Kidney (tissue), 14 donors: ENCODE data around the gene KRTAP22-2. TPM values are rescaled to one million over a fixed set of nuclear protein-coding genes. Genes with fewer than 3 reads are reported as not detected.

Source experiments
- DNase-seq, 5 donors: peaks; one replicate each; pipeline ENCODE4 v3.0.0-alpha.2; 2013 to 2020
- FAIRE-seq: peaks from 2 replicates; lab custom pipeline; 2012; peaks lifted over from hg19 to GRCh38; lab: Jason Lieb, UNC
- H3K27ac ChIP-seq, 2 donors: one replicate each; pipeline ENCODE4 v1.7.0; 2013; ENCODE audit warnings: low read depth in 2 of 2, low read length in 2 of 2, inconsistent platforms in 1 of 2
- H3K27me3 ChIP-seq: one replicate; pipeline ENCODE4 v1.7.1; 2013; ENCODE audit warnings: low read length, inconsistent platforms; ENCODE audit not compliant: control insufficient read depth, insufficient read depth
- H3K36me3 ChIP-seq, 3 donors: one replicate each; pipeline versions ENCODE4 v1.7.0 to v1.7.1; 2013; ENCODE audit warnings: low read length in 3 of 3, control low read depth in 1 of 3, inconsistent platforms in 1 of 3; ENCODE audit not compliant: insufficient read depth in 3 of 3, control insufficient read depth in 2 of 3
- H3K4me1 ChIP-seq, 3 donors: one replicate each; pipeline versions ENCODE4 v1.7.0 to v1.7.1; 2013; ENCODE audit warnings: low read length in 3 of 3, inconsistent platforms in 1 of 3, low read depth in 1 of 3; ENCODE audit not compliant: control insufficient read depth in 2 of 3, insufficient read depth in 2 of 3
- H3K4me3 ChIP-seq, 3 donors: one replicate each; pipeline versions ENCODE4 v1.7.0 to v1.8.1; 2013; ENCODE audit warnings: low read length in 3 of 3, control low read depth in 1 of 3, inconsistent platforms in 1 of 3
- H3K9ac ChIP-seq, 3 donors: one replicate each; pipeline versions ENCODE4 v1.7.0 to v1.7.1; 2013; ENCODE audit warnings: low read length in 3 of 3, control low read depth in 1 of 3, inconsistent platforms in 1 of 3
- H3K9me3 ChIP-seq, 3 donors: one replicate each; pipeline versions ENCODE4 v1.7.0 to v1.7.1; 2013; ENCODE audit warnings: low read length in 3 of 3, control low read depth in 1 of 3, inconsistent platforms in 1 of 3; ENCODE audit not compliant: control insufficient read depth in 2 of 3, insufficient read depth in 1 of 3
- CTCF ChIP-seq: IDR thresholded peaks from 3 replicates; pipeline ENCODE4 v1.5.1; 2012; ENCODE audit warnings: mild to moderate bottlenecking, moderate library complexity, borderline replicate concordance; ENCODE audit not compliant: insufficient read depth; ENCODE audit errors: extremely low read depth
- intact Hi-C: fragments of 100-400 bp; cut with DNase I; formaldehyde crosslinking; loops from one replicate; pipeline ENCODE4 v1.11.1; 2022
- polyA plus RNA-seq: library from polyadenylated mRNA; stranded (reverse); fragments of 350-450 nt; fragmentation: Illumina TruSeq; extraction: RNeasy Lipid Tissue Mini Kit (QIAGEN cat#74804); gene quantifications from one replicate; pipeline ENCODE4 v1.2.3, GENCODE V29; 2014; ENCODE audit warnings: low read depth, low replicate concordance; ENCODE audit not compliant: insufficient read depth
- total RNA-seq: library from RNA; stranded (reverse); fragmentation: NEBNext Ultra II Directional; extraction: Animal tissue kit (Norgen Biotek cat#: 25700); gene quantifications from one replicate; pipeline ENCODE4 v1.2.1, GENCODE V29; 2021
- donor health status: control.
- donor health status: control.
- donor health status: control.
- donor health status: control.
- donor health status: control.
- donor health status: DM: yes; HTN: yes; CAD: no.
- donor health status: Normal renal cell carcinoma (clear cell type).

The KRTAP22-2 gene
- total and polyA plus RNA-seq, 2 donors from 2014 or later: not detected

GRCh38 chr21:30541764-30542163 is 48.4 kb downstream of the KRTAP22-2 start, which contains the start of gene KRTAP19-6:
Gene KRTAP19-6 (minus strand): TSS chr21:30541864. CDS start chr21:30541833, 31 bp downstream.
- FAIRE-seq: no peak
- Histone ChIP-seq H3K4me1 (no peaks in the 10 kb centered on the region), H3K9ac (no peak within 1 kb of the TSS), H3K9me3 (no peaks in the 10 kb centered on the region), H3K27me3 (no peaks in the 10 kb centered on the region), H3K4me3 (no peak within 1 kb of the TSS), H3K36me3 (no peaks in the 10 kb centered on the region), H3K27ac (no peak within 1 kb of the TSS)
- intact Hi-C loops: no loop called here
- no peak for DNase-seq
- no peak for TF ChIP-seq CTCF

Other genes starting within 250 kb of the KRTAP22-2 start
- not detected for gene KRTAP23-1, start 241.8 kb downstream of the KRTAP22-2 start, total RNA-seq
- not detected for gene KRTAP23-1, start 241.8 kb downstream of the KRTAP22-2 start, polyA plus RNA-seq
- not detected for gene KRTAP13-2, start 218.1 kb downstream of the KRTAP22-2 start, total RNA-seq
- gene KRTAP13-2, start 218.1 kb downstream of the KRTAP22-2 start, polyA plus RNA-seq: not detected
- not detected for gene KRTAP13-1, start 194.4 kb downstream of the KRTAP22-2 start, total RNA-seq
- not detected for gene KRTAP13-1, start 194.4 kb downstream of the KRTAP22-2 start, polyA plus RNA-seq
- not detected for gene KRTAP13-3, start 164.5 kb downstream of the KRTAP22-2 start, total RNA-seq
- not detected for gene KRTAP13-3, start 164.5 kb downstream of the KRTAP22-2 start, polyA plus RNA-seq
- gene KRTAP13-4, start 160.2 kb downstream of the KRTAP22-2 start, total RNA-seq: not detected
- gene KRTAP13-4, start 160.2 kb downstream of the KRTAP22-2 start, polyA plus RNA-seq: not detected
- not detected for gene KRTAP15-1, start 150.1 kb downstream of the KRTAP22-2 start, total RNA-seq
- not detected for gene KRTAP15-1, start 150.1 kb downstream of the KRTAP22-2 start, polyA plus RNA-seq
- gene KRTAP19-1, start 110.0 kb downstream of the KRTAP22-2 start, total RNA-seq: not detected
- not detected for gene KRTAP19-1, start 110.0 kb downstream of the KRTAP22-2 start, polyA plus RNA-seq
- not detected for gene KRTAP19-2, start 103.0 kb downstream of the KRTAP22-2 start, total RNA-seq
- gene KRTAP19-2, start 103.0 kb downstream of the KRTAP22-2 start, polyA plus RNA-seq: not detected
- gene KRTAP19-3, start 98.4 kb downstream of the KRTAP22-2 start, total RNA-seq: not detected
- gene KRTAP19-3, start 98.4 kb downstream of the KRTAP22-2 start, polyA plus RNA-seq: not detected
- not detected for gene KRTAP19-4, start 93.2 kb downstream of the KRTAP22-2 start, total RNA-seq
- not detected for gene KRTAP19-4, start 93.2 kb downstream of the KRTAP22-2 start, polyA plus RNA-seq
- not detected for gene KRTAP19-5, start 88.3 kb downstream of the KRTAP22-2 start, total RNA-seq
- gene KRTAP19-5, start 88.3 kb downstream of the KRTAP22-2 start, polyA plus RNA-seq: not detected
- gene KRTAP19-6, start 48.5 kb downstream of the KRTAP22-2 start, total RNA-seq: not detected
- not detected for gene KRTAP19-6, start 48.5 kb downstream of the KRTAP22-2 start, polyA plus RNA-seq
- gene KRTAP19-7, start 29.1 kb downstream of the KRTAP22-2 start, total RNA-seq: not detected
- gene KRTAP19-7, start 29.1 kb downstream of the KRTAP22-2 start, polyA plus RNA-seq: not detected
- gene KRTAP6-3, start 2.0 kb upstream of the KRTAP22-2 start, total RNA-seq: not detected
- not detected for gene KRTAP6-3, start 2.0 kb upstream of the KRTAP22-2 start, polyA plus RNA-seq
- not detected for gene KRTAP6-2, start 8.5 kb upstream of the KRTAP22-2 start, total RNA-seq
- not detected for gene KRTAP6-2, start 8.5 kb upstream of the KRTAP22-2 start, polyA plus RNA-seq
- not detected for gene KRTAP22-1, start 10.7 kb upstream of the KRTAP22-2 start, total RNA-seq
- gene KRTAP22-1, start 10.7 kb upstream of the KRTAP22-2 start, polyA plus RNA-seq: not detected
- gene KRTAP6-1, start 23.5 kb upstream of the KRTAP22-2 start, total RNA-seq: not detected
- not detected for gene KRTAP6-1, start 23.5 kb upstream of the KRTAP22-2 start, polyA plus RNA-seq
- gene KRTAP20-1, start 26.0 kb upstream of the KRTAP22-2 start, total RNA-seq: not detected
- gene KRTAP20-1, start 26.0 kb upstream of the KRTAP22-2 start, polyA plus RNA-seq: not detected
- not detected for gene KRTAP20-4, start 30.2 kb upstream of the KRTAP22-2 start, total RNA-seq
- not detected for gene KRTAP20-4, start 30.2 kb upstream of the KRTAP22-2 start, polyA plus RNA-seq
- gene KRTAP20-2, start 44.8 kb upstream of the KRTAP22-2 start, total RNA-seq: not detected
- gene KRTAP20-2, start 44.8 kb upstream of the KRTAP22-2 start, polyA plus RNA-seq: not detected
- not detected for gene KRTAP20-3, start 52.5 kb upstream of the KRTAP22-2 start, total RNA-seq
- gene KRTAP20-3, start 52.5 kb upstream of the KRTAP22-2 start, polyA plus RNA-seq: not detected
- not detected for gene KRTAP21-3, start 128.4 kb upstream of the KRTAP22-2 start, total RNA-seq
- not detected for gene KRTAP21-3, start 128.4 kb upstream of the KRTAP22-2 start, polyA plus RNA-seq
- gene KRTAP21-2, start 156.9 kb upstream of the KRTAP22-2 start, total RNA-seq: not detected
- not detected for gene KRTAP21-2, start 156.9 kb upstream of the KRTAP22-2 start, polyA plus RNA-seq
- not detected for gene KRTAP21-1, start 165.0 kb upstream of the KRTAP22-2 start, total RNA-seq
- not detected for gene KRTAP21-1, start 165.0 kb upstream of the KRTAP22-2 start, polyA plus RNA-seq
- not detected for gene KRTAP8-1, start 222.9 kb upstream of the KRTAP22-2 start, total RNA-seq
- not detected for gene KRTAP8-1, start 222.9 kb upstream of the KRTAP22-2 start, polyA plus RNA-seq
- gene KRTAP7-1, start 239.4 kb upstream of the KRTAP22-2 start, total RNA-seq: not detected
- not detected for gene KRTAP7-1, start 239.4 kb upstream of the KRTAP22-2 start, polyA plus RNA-seq